GM19099 (cell line): ENCODE data around the gene SSH2.

ENCODE experiments used
- POLR2A ChIP-seq: IDR thresholded peaks from 3 replicates; pipeline ENCODE4 v1.6.1; 2011; ENCODE audit warnings: low read depth; ENCODE audit not compliant: insufficient read length; ENCODE audit errors: extremely low read depth

SSH2 gene

DNA sequence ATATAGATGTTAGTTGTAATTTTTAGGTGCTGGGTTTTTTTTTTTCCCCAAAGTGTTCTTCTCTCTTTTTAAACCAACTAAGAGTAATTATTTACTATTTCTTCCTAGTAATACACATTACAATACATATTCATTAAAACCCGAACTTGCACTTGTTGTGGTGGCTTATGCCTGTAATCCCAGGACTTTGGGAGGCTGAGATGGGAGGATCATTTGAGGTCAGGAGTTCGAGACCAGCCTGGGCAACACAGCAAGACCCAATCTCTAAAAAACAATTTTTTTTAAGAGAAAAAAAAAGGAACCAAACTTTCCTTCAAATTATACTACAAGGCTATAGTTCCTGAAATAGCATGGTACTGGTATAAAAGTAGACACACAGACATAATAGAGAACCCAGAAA lies 15.3 kb upstream of the SSH2 start:
- no peak for TF ChIP-seq POLR2A

DNA sequence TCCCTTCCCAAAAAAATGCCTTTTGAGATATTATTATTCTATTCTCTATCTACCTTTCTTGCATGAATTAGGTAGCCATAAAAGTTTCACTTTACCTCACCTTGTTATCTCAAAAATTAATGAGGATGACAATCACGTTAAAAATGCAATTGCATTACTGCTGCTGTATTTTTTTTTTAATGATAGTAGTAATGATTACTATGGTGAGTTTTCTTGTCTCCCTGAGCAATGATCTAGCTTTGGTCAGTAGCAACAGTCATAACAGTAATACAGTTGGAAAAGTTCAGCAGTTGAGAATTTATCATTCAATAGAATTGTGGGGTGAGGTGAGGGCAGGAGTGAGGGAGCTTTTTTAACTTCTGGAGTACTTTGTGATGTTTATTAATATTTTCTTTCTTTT lies 11.3 kb upstream of the SSH2 start, which contains the start of gene EFCAB5:
Gene EFCAB5 (plus strand): TSS at position 301 of the 400 bp plus-strand sequence. CDS start 163 bp downstream, outside the sequence.
- no peak for TF ChIP-seq POLR2A

DNA sequence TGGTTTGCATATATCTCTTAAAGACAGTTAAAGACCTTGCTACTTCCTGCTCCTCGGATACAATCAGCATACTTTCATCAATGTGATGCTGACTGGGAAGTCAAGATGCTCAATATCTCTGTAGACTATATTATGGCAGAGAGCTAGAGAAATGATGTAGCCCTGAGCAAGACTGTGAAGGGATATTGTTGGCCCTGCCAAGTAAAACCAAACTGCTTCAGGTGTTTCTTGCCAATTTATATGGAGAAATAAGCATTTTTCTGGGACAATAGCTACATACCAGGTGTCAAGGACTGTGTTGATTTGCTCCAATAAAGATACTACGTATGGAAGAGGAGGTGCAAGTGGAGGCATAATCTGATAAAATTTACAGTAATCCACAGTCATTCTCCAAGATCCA lies 6.7 kb upstream of the SSH2 start:
- TF ChIP-seq POLR2A, result no peak

DNA sequence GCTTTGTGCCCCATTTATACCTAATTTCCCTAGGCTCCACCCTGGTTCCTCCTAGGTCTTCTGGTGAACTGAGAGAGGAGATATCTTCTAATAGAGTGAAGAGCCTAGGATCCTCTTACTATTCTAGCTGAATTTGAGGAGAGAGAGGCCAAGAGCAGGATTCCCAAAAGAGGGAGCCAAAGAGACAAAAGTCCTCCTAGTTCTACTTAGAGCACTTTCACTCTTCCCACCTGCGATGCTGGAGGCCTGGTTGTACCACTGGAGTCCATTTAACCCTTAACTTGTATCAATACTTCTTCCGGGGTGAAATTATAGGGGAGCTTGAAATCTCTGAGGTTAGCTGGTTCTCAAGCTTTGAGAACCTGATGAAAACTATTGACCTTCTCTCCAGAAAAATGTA lies 3.4 kb upstream of the SSH2 start:
- TF ChIP-seq POLR2A, result no peak

DNA sequence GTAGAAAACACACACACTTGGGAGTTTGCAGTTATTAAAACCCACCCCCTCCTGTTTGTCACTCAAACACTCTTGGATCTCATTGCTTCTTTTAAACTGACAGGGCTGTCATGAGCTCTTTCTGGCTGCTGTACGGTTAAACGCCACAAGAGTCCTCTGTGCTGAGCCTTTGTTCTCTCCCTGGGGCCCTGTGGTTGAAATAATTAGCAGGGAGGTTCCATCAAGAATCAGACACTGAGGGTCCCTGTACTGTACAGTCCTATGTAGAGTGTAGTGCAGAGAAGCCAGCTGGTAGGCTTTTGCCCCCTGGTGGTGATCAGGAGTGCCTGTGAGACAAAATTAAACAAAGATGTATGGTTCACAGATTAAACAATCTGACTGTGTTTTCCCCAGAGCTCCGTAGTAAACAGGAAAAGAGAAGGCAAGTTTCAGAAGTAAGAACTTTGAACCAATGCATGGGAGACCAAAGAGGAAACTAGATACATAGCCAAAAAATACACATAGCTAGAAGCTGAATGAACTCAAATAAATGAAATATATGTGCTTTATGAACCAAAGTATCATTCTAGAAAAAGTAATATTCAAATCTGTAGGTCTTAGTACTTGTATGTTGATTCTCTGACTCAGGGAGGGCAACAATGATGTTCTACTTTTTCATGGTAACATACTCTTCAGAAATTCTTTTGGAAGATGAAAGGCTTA lies 1.4 kb upstream of the SSH2 start:
- TF ChIP-seq POLR2A, result no peak

DNA sequence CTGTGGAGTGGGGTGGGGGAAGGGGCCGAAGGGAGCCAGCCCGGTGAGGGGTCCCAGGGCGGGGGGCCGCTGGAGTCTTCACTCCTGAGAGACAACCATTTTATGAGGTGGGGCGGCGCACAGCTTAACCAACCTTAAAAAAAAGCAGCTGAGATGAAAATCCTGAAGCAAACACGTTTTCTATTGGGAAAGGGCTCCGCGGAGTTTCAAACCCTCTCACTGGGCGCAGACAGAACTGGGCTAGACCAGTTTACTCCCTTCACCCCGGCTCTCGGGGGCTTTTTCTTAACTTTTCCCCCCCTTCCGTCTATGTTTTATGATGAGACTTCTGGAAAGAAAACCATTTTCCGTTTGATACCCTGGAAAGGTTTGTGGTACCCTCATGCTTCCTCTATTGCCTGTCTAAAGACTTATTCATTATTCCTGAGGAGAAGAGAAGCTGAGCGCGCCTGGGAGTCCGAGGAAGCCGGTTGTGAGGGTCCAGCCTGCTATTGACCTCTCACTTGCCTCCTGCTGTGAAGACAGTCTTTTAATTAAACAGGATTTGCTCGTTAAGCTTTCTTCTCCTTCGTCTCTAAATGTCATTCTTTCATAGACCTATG lies 482 bp upstream of the SSH2 start:
- TF ChIP-seq POLR2A, result no peak

DNA sequence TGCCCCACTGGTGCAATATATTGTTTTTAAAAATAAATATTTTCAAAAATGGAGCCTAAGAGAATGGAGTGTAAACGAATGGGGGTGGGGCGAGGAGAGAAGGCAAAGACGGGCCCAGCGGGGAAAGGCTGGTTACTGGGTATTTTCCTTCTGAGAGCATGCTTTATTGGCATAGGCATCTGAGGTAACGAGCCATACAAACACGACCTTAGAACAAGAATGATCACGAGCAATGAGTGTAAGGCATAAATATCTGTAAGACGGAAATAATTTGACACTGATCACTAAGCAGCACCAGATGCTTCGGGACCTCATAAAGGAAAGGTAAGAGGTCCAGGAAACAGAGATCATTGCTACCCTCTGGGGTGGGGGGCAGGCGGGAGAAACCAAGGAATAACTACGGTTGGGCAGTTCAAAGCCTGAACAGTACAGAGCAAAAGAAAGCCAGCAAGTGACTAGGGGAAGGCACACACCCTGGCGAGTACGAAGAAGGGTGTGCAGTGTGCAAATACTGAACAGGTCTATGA lies 959 bp downstream of the SSH2 start:
- no peak for TF ChIP-seq POLR2A

DNA sequence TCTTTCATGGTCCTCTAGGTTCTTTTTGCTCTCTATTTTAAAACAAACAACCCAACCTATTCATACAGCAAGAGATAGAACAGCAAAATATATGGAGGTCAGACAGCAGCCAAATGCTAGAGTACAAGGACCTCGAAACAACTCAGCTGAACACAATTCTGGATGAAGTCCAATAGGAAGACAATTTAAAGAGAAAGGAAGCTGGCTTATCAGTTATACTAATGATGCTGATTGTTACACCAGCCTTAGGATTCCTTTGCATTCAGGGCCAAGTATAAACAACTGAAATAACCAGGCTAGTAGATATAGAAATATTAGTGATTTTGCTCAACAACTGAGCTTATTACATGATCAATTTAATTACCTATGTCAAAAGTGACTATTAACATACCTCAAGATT lies 2.5 kb downstream of the SSH2 start:
- TF ChIP-seq POLR2A, result no peak

DNA sequence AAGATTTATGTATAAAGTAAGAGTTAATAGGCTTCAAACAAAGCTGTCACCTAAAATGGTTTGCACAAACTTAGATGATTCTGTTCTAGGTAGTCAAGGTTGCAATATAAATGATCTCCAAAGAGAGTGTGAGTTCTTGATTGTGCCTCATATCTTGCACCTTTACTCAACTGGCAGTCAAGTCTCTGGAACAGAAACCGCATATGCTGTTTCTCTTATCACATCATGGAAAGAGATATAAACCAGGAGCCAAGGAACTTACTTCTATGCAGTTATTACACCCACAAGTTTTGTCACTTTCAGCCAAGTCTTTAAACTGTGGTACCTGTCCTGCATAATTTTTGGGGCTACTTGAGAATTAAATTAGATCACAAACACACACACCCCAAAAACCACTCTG lies 5.2 kb downstream of the SSH2 start:
- no peak for TF ChIP-seq POLR2A

DNA sequence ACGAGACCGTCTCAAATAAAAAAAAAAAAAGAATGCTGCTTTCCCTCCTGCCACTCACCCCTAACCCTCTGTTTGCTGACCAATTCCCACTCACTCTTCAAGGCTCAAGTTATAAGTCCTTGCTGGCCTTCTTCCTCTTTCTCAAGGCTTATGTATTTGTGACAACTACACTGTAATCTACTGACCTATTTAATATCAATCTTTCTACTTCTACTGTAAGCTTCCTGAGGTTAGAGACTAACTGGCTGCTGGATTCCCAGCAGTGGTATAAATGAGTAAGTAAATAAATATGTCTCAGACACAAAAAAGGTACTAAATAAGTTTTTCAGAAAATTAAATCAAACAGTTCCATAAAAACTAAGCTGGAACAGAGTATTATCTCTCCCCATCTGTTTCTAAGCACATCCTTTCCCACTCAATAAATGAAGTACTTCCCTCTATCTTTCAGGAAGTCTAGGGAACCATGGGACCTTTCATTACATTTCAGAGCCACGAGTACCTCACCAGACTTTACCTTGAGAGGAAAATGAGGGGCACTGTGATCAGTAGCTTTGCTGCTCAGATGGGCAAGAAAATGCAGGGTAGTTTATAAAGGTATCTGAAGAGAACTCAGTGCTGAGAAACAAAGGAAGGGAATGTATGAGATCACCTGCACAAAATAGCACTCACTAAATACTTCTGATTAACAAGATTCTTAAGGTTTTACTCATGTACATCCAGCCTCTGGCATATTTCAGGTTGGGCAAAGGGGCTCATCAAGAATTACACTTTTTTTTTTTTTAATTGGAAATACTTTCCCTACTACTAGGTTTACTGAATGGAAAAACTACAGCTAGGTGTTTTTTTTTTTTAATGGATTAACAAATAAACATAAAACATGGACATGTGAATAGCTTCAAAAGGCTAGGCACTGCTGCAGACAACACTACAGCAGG lies 10.8 kb downstream of the SSH2 start:
- no peak for TF ChIP-seq POLR2A

DNA sequence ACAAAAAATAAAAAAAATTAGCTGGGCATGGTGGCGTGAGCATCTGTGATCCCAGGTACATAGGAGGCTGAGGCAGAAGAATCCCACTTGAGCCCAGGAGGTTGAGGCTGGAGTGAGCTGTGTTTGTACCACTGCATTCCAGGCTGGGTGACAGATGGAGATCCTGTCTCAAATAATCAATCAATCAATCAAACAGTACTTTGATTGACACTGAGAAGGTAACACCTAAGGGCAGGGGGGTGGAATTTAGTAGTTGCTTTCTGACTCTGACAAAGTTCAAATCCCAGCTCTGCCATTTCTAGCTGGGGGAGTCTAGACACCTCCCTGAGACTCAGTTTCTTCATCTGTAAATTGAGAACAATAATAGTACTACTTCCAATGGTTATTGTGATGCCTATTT lies 12.0 kb downstream of the SSH2 start:
- TF ChIP-seq POLR2A, result no peak

DNA sequence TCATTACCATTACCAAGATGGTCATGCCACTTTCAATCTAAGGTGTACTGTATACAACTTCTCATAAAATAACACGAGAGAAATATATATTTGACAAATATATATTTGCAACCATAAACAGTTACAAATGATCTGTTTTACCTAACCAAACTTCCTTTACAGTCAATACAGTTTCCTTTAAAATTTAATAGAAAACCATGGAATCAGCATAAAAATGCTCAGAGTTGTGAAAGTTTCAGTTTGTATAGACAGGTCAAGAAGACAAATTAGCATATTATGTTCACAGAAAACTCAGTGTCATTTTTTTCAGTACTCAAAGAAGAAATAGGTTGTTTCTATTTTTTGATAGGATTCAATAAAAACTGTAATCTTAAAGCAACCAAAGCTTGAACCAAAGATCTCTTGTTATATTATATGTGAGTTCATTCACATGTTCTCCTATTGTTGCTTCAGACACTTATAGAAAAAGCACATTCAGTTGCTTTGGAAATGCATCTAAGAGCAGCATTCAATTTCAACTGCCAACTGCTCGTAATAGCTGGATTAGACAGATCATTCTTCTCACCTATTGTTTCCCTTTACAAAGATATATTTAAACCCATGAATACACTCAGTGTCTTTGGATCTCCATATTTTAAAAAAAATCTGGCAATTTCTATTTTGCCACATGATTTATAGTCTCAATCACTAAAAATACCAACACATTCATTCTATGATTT lies 15.1 kb downstream of the SSH2 start:
- TF ChIP-seq POLR2A, result no peak

DNA sequence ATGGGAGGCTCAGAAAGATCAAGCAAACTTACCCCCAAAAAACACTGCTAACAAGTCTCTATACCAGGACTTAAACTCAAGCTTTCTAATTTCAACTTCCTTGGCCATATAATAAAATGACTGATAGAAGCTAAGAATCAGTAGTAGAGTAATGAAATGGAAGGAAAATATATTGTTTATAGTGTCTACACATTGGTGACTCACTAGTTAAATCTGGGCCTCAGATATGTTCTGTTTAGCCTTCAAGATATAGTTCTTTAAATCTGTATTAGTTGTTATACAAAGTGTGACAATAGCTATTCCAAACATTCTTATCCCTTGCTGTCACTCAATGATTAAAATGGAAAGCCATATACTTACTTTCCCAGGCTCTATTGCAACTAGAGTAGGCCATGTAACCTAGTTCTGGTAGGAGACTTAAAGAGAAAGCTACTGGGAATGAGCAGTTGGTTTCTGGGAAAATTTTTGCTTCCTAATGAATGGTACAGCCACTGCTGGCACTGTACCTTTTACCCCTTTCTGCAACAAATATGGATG lies 18.3 kb downstream of the SSH2 start:
- TF ChIP-seq POLR2A, result no peak

DNA sequence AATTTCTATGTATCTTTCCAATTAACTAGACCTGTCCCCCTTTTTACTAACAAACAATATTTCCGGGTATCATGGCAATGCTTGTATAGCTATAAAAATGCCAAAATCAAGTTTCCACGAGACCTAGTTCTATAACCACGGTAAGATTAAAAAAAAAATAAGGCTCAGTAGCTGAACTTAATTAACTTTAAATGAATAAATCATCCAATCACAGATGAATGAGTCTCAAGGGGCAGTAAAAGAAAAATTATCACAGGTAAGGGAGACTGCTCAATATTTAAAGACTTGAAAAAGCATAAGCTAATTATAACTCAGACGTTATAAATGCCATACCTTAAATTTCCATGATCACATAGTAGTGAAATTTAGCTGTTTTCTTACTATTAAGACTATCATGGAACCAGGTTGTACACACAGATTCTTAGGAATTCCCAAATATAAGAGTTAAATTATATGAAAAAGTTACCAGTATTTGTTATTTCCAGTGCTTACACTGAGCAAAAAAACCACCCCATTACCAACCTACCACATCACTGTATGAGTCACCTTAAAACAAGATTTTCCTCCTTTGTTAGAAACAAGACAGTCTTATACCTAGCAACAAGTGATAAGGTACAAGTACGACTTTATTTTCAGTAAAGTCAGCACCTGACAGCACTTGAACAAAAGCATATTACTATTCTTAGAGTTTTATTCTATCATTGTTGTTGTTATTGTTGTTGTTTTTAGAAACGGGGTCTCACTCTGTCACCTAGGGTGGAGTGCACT lies 20.6 kb downstream of the SSH2 start:
- no peak for TF ChIP-seq POLR2A

DNA sequence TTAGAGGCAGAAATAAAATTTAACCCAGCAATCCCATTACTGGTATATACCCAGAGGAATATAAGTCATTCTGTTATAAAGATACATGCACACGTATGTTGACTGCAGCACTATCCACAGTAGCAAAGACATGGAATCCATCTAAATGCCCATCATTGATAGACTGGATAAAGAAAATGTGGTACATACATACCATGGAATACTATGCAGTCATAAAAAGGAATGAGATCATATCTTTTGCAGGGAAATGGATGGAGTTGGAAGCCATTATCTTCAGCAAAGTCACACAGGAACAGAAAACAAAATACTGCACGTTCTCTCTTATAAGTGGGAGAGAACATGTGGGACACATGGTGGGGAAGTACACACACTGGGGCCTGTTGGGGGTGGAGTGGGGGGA lies 23.1 kb downstream of the SSH2 start:
- no peak for TF ChIP-seq POLR2A

DNA sequence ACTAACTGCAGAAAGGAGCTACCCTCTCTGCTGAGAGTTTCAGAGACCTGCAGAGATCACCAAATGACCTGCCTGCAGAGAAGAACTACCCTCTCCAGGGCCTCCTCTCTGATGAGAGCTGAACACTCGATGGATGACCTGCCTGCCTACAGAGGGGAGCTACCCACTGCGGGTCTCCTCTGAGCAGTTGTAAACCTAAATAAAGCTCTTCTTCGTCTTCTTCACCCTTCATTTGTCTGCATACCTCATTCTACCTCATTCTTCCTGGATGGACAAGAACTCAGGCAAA lies 24.2 kb downstream of the SSH2 start:
- TF ChIP-seq POLR2A, result no peak
